Measurements from ENCODE around the gene GULP1.
"Not testable (repeated sequence)": the region's sequence is repeated elsewhere in the genome, so short reads cannot be mapped to it uniquely, and the experiment has no call there.

GULP1 gene

DNA sequence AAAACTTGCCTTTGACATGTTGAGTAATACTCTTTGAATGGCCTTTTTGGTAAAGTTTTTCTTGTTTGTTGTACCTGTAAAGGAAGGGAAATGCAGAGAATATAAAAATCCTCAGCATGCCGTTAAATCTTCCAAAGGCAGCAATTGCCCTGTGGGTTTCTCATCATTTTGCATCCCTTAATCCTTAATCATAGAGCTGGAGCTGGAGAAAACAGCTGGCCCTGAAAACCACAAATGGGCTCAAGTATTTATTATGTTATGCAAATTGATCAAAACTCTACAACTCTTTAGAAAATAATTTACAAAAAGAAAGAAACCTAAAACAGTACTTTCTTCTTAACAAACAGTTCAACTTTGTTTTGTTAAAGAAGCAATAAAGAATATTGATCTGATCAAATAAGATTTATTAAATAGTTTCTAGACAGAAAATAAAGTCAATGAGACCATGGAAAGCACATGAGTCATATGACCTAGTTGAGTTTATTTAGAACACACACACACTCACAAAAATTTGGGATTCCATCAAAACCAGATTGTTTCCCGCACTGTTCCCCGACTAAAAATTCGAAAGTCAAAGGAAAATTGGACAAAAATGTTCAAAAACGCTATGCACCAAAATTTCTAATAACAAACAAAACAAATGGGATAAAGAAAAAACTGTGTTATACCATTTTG is 309.0 kb downstream of the GULP1 start:
- DNase-seq (ENCODE audit: low read depth in 2 of 2), result no peak

DNA sequence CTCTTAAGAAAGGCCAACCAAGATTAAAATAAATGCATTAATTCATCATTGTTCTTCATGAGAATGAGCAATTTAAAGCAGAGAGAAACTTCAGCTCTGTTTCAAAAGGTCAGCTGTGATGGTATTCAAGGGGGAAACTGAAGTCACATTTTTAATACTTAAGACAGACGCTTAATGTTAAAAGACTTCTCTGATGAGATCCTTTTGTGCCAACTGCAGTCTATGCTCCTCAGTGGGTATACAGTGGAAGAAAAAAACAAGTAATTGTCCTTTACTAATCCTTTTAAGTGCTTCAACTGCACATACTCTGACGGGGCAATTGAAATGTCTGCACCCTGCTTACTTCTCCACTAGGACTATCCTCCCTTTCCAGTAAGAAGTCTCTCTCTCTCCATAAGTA is 309.7 kb downstream of the GULP1 start:
- no peak for DNase-seq (ENCODE audit: low read depth in 2 of 2)

- DNase-seq (ENCODE audit: low read depth in 2 of 2), result peak; percentile 51 to 65
Observed at GRCh38 chr2:188601927-188602326, 310.3 kb downstream of the GULP1 start.

GRCh38 chr2:188604579-188604978 is 312.9 kb downstream of the GULP1 start:
- DNase-seq (ENCODE audit: low read depth in 2 of 2), result no peak

- not testable (repeated sequence) for DNase-seq (ENCODE audit: low read depth in 2 of 2)
Observed at GRCh38 chr2:188605609-188606584, 314.2 kb downstream of the GULP1 start.

DNA sequence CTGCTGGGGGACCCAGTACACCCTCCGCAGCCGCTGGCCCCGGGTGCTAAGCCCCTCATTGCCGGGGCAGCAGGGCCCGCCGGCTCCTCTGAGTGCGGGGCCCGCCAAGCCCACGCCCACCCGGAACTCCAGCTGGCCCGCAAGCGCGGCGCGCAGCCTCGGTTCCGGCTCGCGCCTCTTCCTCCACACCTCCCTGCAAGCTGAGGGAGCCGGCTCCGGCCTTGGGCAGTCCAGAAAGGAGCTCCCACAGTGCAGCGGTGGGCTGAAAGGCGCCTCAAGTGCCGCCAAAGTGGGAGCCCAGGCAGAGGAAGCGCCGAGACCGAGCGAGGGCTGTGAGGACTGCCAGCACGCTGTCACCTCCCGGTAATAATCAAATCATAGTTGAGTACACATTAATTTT is 314.9 kb downstream of the GULP1 start:
- not testable (repeated sequence) for DNase-seq (ENCODE audit: low read depth in 2 of 2)

- no peak for DNase-seq (ENCODE audit: low read depth in 2 of 2)
Observed at GRCh38 chr2:188607501-188607900, 315.8 kb downstream of the GULP1 start.

GRCh38 chr2:188609321-188610049 is 317.8 kb downstream of the GULP1 start:
- no peak for DNase-seq (ENCODE audit: low read depth in 2 of 2)

DNA sequence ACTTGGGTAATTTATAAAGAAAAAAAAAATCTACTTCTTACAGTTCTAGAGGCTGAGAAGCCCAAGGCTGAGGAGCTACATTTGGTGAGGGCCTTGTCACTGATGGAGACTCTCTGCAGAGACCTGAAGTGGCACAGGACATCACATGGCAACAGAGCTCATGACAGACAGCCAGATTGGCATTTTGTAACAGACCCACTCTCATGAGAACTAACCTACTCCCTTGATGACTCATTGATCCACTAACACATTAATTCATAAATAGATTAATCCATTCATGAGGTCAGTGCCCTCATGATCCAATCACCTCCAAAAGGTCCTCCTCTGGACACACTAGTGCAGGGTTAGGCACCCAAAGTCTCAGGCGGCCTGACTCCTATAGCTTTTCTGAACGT is 318.4 kb downstream of the GULP1 start:
- DNase-seq (ENCODE audit: low read depth in 2 of 2), result no peak

- DNase-seq (ENCODE audit: low read depth in 2 of 2), result no peak
Observed at GRCh38 chr2:188610827-188611226, 319.2 kb downstream of the GULP1 start.

DNA sequence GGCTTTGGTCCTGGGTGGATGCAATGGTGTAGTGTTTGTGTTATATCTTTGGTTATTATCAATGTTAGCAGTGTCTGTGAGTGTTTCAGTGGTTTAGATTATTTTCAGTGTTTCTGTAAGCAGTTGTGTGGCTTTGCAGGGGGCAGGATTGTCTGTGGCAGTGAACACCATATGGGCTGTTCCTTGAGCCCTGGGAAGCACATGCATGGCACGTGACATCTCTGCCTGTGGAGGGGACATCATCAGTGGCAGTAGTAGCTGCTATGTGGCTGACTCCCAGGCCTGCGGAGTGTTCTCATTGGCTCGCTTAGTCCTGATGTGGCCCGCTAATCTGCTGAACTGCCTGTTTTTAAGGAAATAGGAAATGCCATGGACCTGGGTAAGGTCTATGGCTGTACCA is 327.5 kb downstream of the GULP1 start:
- DNase-seq (ENCODE audit: low read depth in 2 of 2), result no peak

- no peak for DNase-seq (ENCODE audit: low read depth in 2 of 2)
Observed at GRCh38 chr2:188620916-188621315, 329.2 kb downstream of the GULP1 start.

DNA sequence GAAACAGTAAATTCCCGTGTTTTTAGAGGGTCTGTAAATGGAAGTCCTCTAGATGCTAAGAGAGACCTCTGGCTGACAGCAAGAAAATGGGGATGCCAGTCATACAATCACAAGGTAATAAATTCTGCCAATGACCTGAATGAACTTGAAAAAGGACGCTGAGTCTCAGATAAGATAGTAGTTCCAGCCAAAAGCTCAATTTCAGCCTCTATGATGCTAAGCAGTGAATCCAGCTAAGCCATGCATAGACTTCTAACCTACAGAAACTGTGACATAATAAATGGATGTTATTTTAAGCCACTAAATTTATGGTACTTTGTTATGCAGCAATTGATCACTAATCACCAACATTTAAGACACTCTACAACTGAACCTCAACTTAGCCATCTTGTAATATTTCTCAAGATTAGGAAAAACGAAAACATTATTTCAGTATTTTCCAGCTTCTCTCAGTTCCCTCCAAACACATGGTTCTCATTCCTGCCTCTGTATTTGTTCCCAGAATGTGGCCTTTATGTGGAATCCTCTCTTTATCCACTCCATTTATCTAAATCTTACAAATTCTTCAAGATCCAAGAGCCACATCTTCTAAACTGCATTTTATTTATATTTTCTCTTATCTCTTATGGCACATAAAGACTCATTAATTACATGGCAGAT is 331.1 kb downstream of the GULP1 start:
- DNase-seq (ENCODE audit: low read depth in 2 of 2), result no peak

DNA sequence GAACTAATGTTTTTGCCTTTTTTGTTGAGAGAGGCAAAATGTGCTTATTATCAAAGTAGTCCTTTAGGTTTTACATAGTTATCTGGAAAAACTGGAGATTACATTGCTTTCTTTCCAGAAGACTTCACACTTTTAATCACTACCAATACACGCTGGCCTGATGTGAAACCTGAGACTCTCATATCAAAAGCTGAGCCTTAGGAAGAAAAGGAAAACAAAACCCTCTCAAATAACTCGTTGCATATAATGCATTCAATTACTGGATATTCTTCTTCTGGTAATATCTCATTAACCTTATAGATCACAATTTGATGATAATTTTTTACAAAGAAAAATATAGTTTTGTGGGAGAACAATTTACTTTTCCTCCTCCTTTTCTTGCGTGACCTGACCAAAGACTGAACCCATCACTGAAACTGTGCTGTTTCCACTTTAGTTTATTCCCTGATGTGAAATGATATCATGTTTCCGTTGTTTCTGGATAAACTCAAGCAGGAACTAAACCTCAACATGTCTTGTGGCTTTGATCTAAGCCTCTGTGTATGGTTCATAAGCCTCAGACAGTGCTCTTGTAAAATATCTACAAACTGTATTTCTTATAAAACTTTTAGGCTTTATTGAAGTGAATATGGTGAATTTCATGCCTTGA is 332.4 kb downstream of the GULP1 start:
- peak in 1 of 2 experiments; percentile 55 for DNase-seq (ENCODE audit: low read depth in 2 of 2)

DNA sequence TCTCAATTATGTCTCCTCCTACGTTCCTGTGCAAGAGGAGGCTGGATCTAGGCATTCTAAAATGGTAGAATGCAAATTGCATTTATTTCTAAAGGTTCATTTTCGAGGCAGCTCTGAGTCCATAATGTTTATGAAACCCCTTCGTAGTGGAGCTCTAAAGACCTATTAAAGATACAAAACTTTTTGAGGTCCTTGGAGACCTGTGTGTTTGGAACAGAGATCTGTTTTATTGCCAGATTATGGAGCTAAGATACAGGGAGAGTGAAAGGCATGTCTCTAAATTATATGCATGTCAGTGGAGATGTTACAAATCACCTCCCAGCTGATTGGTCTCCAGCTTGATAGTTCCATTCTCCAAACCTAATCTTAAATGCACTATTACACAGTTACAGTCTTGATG is 335.8 kb downstream of the GULP1 start:
- no peak for DNase-seq (ENCODE audit: low read depth in 2 of 2)

GRCh38 chr2:188628989-188629752 is 337.5 kb downstream of the GULP1 start:
- DNase-seq (ENCODE audit: low read depth in 2 of 2), result no peak

DNA sequence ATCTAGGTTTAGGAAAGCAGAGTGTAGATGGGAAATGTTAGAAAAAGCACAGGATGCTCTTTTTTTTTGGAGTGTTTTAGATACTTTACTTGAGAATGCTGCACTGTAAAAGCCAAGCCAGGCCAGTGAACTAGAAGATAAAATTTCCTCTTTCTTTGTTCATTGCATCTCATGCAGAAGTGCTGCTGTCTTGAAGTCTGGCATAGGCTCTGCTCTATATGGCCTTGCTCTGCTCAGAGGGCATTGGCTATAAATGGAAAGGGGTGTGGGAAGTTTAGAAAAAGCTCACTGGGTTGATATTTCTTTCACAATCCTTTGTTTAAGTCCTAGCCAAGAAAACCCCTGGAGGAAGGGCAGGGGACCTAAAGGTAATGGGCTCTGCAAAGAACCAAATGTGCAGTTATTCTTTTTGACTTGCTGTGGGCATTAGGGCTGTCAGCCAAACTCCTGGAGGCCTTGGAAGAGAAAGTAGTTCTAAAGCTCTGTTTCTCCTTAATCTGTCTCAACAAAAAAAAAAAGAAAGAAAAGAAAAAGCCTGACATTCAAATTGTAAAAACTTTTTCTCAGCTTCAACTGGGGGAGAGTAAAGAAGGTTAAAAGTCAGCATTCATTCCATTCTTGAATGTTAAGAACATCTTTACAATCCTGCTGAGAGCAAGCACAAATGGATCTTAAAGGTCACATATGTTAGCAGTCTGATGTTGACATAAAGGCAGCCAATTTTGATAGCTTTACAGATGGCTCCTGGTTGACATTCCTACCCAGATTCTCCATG is 338.3 kb downstream of the GULP1 start:
- peak in 1 of 2 experiments; percentile 44 for DNase-seq (ENCODE audit: low read depth in 2 of 2)

DNA sequence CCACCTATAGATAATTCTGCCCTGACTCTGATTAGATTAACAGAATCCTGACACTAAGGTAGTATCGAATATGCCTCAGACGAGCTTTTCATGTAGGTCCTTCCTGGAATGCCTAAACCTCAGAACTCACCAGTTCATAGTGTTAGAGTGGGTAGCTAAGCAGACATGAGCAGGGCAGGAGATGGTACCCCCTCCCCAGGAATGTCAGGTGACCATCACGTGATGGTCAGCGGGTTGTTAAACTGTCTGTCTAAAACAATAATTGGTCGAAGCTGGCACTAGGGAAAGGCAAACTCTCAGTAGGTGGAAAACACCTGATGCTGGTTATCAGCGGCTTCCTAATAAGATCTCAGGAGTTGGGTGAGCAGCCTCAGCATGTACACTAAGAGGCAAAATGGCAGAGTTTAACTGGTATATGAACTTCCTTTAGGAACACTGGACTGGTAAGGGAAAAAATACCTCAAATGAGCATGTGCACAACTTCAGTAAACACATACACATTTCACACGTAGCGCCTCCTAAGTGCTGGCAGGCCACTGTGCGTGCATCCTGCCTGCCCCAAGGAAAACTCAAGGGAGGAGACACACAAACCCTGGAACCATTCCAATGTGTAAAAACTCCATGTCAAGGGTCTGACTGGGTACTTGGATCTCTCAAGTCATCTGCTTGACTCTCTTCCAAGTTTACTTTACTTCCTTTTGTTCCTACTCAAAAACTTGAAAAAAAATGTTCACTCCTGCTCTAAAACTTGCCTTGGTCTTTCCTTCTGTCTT is 339.5 kb downstream of the GULP1 start:
- DNase-seq (ENCODE audit: low read depth in 2 of 2), result no peak

- DNase-seq (ENCODE audit: low read depth in 2 of 2), result no peak
Observed at GRCh38 chr2:188634656-188635055, 343.0 kb downstream of the GULP1 start.

All from fibroblast of skin of left biceps (primary cell).